B cell (primary cell): ENCODE data around the gene UBAC1. TPM values are rescaled to one million over a fixed set of nuclear protein-coding genes. Genes with fewer than 3 reads are reported as not detected.

Experiments
- ATAC-seq: fragments of 200-7000 bp; cut with Tn5 transposase; one replicate; pipeline ENCODE4 v1.10.0; 2021; ENCODE audit warnings: low read depth, mild to moderate bottlenecking, moderate number of reproducible peaks, moderate library complexity
- CTCF ChIA-PET: fragments of 350-600 bp; sonication (Branson Sonifier 250); formaldehyde crosslinking; loops from one replicate; lab custom pipeline; 2021; ENCODE audit warnings: antibody characterized with exemption, inconsistent platforms; lab: Charles Lee
- POLR2A ChIA-PET: fragments of 350-600 bp; sonication (Branson Sonifier 250); formaldehyde crosslinking; loops from one replicate; lab custom pipeline; 2021; ENCODE audit warnings: antibody characterized with exemption; lab: Charles Lee
- DNase-seq: peaks from one replicate; pipeline ENCODE4 v3.0.0; 2013
- H2AFZ ChIP-seq: 2 replicates; pipeline ENCODE4 v1.6.1; 2012; ENCODE audit warnings: mild to moderate bottlenecking, low read depth, low read length; ENCODE audit not compliant: insufficient read depth, poor library complexity, severe bottlenecking
- H3K27ac ChIP-seq, 2 donors: 1 replicate in 1 of 2; 2 replicates in 1 of 2; pipeline ENCODE4 v1.5.1; 2012 to 2013; ENCODE audit warnings: low read length in 2 of 2, mild to moderate bottlenecking in 2 of 2, moderate library complexity in 1 of 2
- H3K27me3 ChIP-seq, 4 experiments: fragments of 200-600 bp in 1 of 4; sonication (generic) in 1 of 4; replicated peaks in 1 of 4; 1 replicate in 2 of 4; 2 replicates in 2 of 4; pipeline versions ENCODE4 v1.6.1 to v1.7.0; 2013 to 2016; ENCODE audit warnings: low read length in 3 of 4, mild to moderate bottlenecking in 2 of 4, mixed read lengths in 1 of 4, moderate library complexity in 1 of 4; ENCODE audit not compliant: insufficient read depth in 4 of 4, control insufficient read depth in 3 of 4; ENCODE audit errors: control extremely low read depth in 1 of 4
- H3K36me3 ChIP-seq, 2 experiments: replicated peaks in 1 of 2; 1 replicate in 1 of 2; 2 replicates in 1 of 2; pipeline versions ENCODE4 v1.6.1 to v1.7.1; 2013; ENCODE audit warnings: low read length in 1 of 2; ENCODE audit not compliant: insufficient read depth in 2 of 2, control insufficient read depth in 1 of 2; ENCODE audit errors: control extremely low read depth in 1 of 2, extremely low read depth in 1 of 2
- H3K4me1 ChIP-seq, 2 donors: fragments of 200-600 bp in 1 of 2; sonication (generic) in 1 of 2; 1 replicate in 1 of 2; 2 replicates in 1 of 2; pipeline versions ENCODE4 v1.5.1 to v1.6.1; 2013 to 2017; ENCODE audit warnings: low read length in 2 of 2; ENCODE audit not compliant: control insufficient read depth in 2 of 2, insufficient read depth in 2 of 2
- H3K4me2 ChIP-seq: replicated peaks from 2 replicates; pipeline ENCODE3; 2012; ENCODE audit warnings: mild to moderate bottlenecking, low read depth, low read length; ENCODE audit not compliant: poor library complexity, severe bottlenecking
- H3K4me3 ChIP-seq, 5 experiments: fragments of 200-600 bp in 1 of 5; sonication (generic) in 1 of 5; 1 replicate in 3 of 5; 2 replicates in 2 of 5; pipeline versions ENCODE4 v1.5.1 to v1.7.0; 2011 to 2016; ENCODE audit warnings: low read length in 4 of 5, mild to moderate bottlenecking in 4 of 5, low read depth in 2 of 5, control low read depth in 1 of 5, moderate library complexity in 1 of 5; ENCODE audit not compliant: insufficient read depth in 1 of 5; ENCODE audit errors: control extremely low read depth in 1 of 5, extremely low read depth in 1 of 5
- H3K79me2 ChIP-seq: fragments of 200-600 bp; sonication (generic); one replicate; pipeline ENCODE4 v1.6.0; 2016; ENCODE audit warnings: low read length; ENCODE audit not compliant: control insufficient read depth, insufficient read depth
- H3K9ac ChIP-seq: fragments of 200-600 bp; sonication (generic); 2 replicates; pipeline ENCODE4 v1.6.1; 2017; ENCODE audit warnings: mild to moderate bottlenecking, low read length, moderate library complexity
- H3K9me3 ChIP-seq, 3 donors: one replicate each; pipeline versions ENCODE4 v1.6.1 to v1.7.1; 2013; ENCODE audit warnings: low read length in 2 of 3; ENCODE audit not compliant: control insufficient read depth in 2 of 3, insufficient read depth in 1 of 3; ENCODE audit errors: control extremely low read depth in 1 of 3
- H4K20me1 ChIP-seq: 2 replicates; pipeline ENCODE4 v1.6.0; 2012; ENCODE audit warnings: mild to moderate bottlenecking, low read length; ENCODE audit not compliant: insufficient read depth, control insufficient read depth, poor library complexity, severe bottlenecking
- H3K27ac Mint-ChIP-seq: one replicate; pipeline ENCODE4 v1.8.0; 2021; ENCODE audit warnings: mixed read lengths
- H3K27me3 Mint-ChIP-seq: one replicate; pipeline ENCODE4 v1.8.0; 2021; ENCODE audit warnings: mixed read lengths
- H3K4me1 Mint-ChIP-seq: one replicate; pipeline ENCODE4 v1.8.0; 2021; ENCODE audit warnings: mixed read lengths
- H3K4me3 Mint-ChIP-seq: one replicate; pipeline ENCODE4 v1.8.0; 2021; ENCODE audit warnings: mixed read lengths
- H3K9me3 Mint-ChIP-seq: one replicate; pipeline ENCODE4 v1.8.0; 2022; ENCODE audit warnings: mixed read lengths; ENCODE audit not compliant: insufficient read depth
- EZH2 ChIP-seq: IDR thresholded peaks from 2 replicates; pipeline ENCODE4 v1.6.1; 2012; ENCODE audit warnings: borderline replicate concordance, low read depth, mild to moderate bottlenecking, moderate library complexity, low read length; ENCODE audit not compliant: insufficient read depth, poor library complexity, severe bottlenecking
- WGBS: methylation state at CpG from one replicate; pipeline ENCODE4 v1.1.5; 2013; ENCODE audit warnings: missing lambda C conversion rate; ENCODE audit not compliant: insufficient coverage; 5-methylcytosine and 5-hydroxymethylcytosine counted together
- intact Hi-C: fragments of 100-400 bp; cut with micrococcal nuclease; formaldehyde crosslinking; loops from one replicate; pipeline ENCODE4 v1.10.0; 2022
- polyA plus RNA-seq: library from polyadenylated mRNA; depleted of rRNA; stranded (reverse); fragments of >200 nt; gene quantifications from 2 replicates; pipeline ENCODE4 v1.2.3, GENCODE V29; 2012
- total RNA-seq, 2 donors: library from RNA; stranded (reverse); fragments of 120-200 nt in 1 of 2; gene quantifications; 1 replicate in 1 of 2; 2 replicates in 1 of 2; pipeline versions ENCODE4 v1.2.3 to v1.2.4, GENCODE V29; 2013 to 2022
- TF ChIP-seq, protein P1 (sequence below): fragments of 200-600 bp; IDR thresholded peaks from one replicate; pipeline ENCODE4 v1.8.0; 2022; ENCODE audit warnings: antibody characterized with exemption, mild to moderate bottlenecking

UBAC1 gene
- total and polyA plus RNA-seq, 2 donors (not counting 1 experiment from before 2014, with no cell fraction given): 30.8 to 31.1 TPM

DNA sequence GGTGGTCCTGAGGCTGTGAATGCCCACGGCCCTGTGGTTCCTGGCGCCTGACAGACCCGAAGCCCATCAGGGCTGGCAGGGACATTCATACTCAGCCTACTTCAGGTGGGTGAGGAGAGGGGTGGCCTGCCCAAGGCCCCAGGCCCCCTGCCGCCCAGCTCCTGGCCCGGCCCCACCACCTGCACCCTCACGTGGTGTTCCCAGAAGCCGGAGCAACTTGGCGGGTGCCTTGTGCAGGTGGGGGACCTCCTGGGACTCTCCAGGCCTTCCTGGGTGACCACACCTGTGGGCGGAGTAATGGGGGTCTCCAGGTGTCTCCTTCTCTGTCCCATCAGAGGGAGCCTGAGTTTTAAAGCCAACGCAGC, 36.8 kb upstream of the UBAC1 start:
- Mint-ChIP-seq H3K9me3 (no peaks in the 10 kb centered on the region), H3K27me3 (no peaks in the 10 kb centered on the region), H3K4me3 (no peak overlapping the region), H3K27ac (no peak overlapping the region), H3K4me1 (no peaks in the 10 kb centered on the region)
- no peaks in the 10 kb centered on the region for H3K27me3 ChIP-seq
- POLR2A ChIA-PET: no interaction called here
- no peak overlapping the region for H2AFZ ChIP-seq
- WGBS: 94% methylated on average over 7 of the region's 10 CpGs
- no peaks in the 10 kb centered on the region for H3K36me3 ChIP-seq
- H3K4me1 ChIP-seq: peaks cover 2 to 4% of the 10 kb centered on the region in 2 donors
- no peak overlapping the region for H3K4me2 ChIP-seq
- intact Hi-C loops: no loop called here
- H4K20me1 ChIP-seq: no peaks in the 10 kb centered on the region
- ATAC-seq (no peak), DNase-seq (no peak)
- CTCF ChIA-PET: no interaction called here
- peaks cover 0 to 4% (median 0%) of the 10 kb centered on the region in 3 donors for H3K9me3 ChIP-seq
- H3K79me2 ChIP-seq: no peaks in the 10 kb centered on the region
- no peak overlapping the region for H3K27ac ChIP-seq
- H3K9ac ChIP-seq: no peak overlapping the region
- TF ChIP-seq, protein P1, sequence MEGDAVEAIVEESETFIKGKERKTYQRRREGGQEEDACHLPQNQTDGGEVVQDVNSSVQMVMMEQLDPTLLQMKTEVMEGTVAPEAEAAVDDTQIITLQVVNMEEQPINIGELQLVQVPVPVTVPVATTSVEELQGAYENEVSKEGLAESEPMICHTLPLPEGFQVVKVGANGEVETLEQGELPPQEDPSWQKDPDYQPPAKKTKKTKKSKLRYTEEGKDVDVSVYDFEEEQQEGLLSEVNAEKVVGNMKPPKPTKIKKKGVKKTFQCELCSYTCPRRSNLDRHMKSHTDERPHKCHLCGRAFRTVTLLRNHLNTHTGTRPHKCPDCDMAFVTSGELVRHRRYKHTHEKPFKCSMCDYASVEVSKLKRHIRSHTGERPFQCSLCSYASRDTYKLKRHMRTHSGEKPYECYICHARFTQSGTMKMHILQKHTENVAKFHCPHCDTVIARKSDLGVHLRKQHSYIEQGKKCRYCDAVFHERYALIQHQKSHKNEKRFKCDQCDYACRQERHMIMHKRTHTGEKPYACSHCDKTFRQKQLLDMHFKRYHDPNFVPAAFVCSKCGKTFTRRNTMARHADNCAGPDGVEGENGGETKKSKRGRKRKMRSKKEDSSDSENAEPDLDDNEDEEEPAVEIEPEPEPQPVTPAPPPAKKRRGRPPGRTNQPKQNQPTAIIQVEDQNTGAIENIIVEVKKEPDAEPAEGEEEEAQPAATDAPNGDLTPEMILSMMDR: no peak
- TF ChIP-seq EZH2: no peak
- H3K4me3 ChIP-seq: no peak overlapping the region

GRCh38 chr9:135997090-135998015, 36.2 kb upstream of the UBAC1 start:
- Histone ChIP-seq H3K27me3 (no peaks in the 10 kb centered on the region), H3K4me2 (no peak overlapping the region), H3K4me1 (peaks cover 8 to 11% of the 10 kb centered on the region in 2 donors), H2AFZ (no peak overlapping the region), H4K20me1 (no peaks in the 10 kb centered on the region), H3K9ac (no peak overlapping the region), H3K27ac (no peak overlapping the region), H3K4me3 (no peak overlapping the region), H3K79me2 (no peaks in the 10 kb centered on the region), H3K9me3 (peaks cover 0 to 4% (median 0%) of the 10 kb centered on the region in 3 donors), H3K36me3 (no peaks in the 10 kb centered on the region)
- no peak overlapping the region for H3K27ac Mint-ChIP-seq
- ChIA-PET CTCF (no interaction called here), POLR2A (no interaction called here)
- peaks cover 5% of the 10 kb centered on the region for H3K4me1 Mint-ChIP-seq
- DNase-seq: no peak
- no peak overlapping the region for H3K4me3 Mint-ChIP-seq
- no peaks in the 10 kb centered on the region for H3K27me3 Mint-ChIP-seq
- intact Hi-C loops: no loop called here
- WGBS: 73% methylated on average over 34 of the region's 34 CpGs
- H3K9me3 Mint-ChIP-seq: no peaks in the 10 kb centered on the region
- no peak for ATAC-seq
- TF ChIP-seq EZH2: no peak
- TF ChIP-seq, protein P1: no peak
